ENCODE data around the gene EMILIN2. TPM values are rescaled to one million over a fixed set of nuclear protein-coding genes. Genes with fewer than 3 reads are reported as not detected.

Gene EMILIN2
- total RNA-seq, 5 donors from 2014 or later (not counting 1 experiment from before 2014, with no cell fraction given): 3.3 to 19.2 (median 15.0) TPM

DNA sequence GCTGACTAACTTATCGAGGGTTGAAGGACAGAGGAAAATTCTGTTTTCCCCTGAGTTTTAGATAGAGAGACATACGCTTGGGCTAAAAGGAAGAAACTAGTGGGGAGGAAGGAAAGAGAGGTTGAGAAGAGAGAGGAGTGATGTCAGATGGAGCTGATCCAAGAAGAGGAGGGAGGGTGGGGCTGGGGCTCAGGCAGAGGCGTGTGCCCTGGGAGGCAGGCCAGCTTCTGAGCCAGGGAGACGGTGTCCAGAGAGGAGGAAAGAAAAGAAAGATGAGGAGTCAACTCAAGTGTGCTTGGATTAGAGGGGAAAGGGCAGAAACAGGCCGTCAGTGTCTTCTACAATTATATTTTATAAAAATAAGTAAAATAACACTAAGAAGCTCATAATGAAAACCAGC is 56.2 kb downstream of the EMILIN2 start:
- H3K36me3 Mint-ChIP-seq: no peaks in the 10 kb centered on the region
- peaks cover 17 to 22% (median 19%) of the 10 kb centered on the region in 3 donors for H3K4me1 Mint-ChIP-seq
- no peaks in the 10 kb centered on the region for H3K27me3 Mint-ChIP-seq
- no peaks in the 10 kb centered on the region for H3K9me3 Mint-ChIP-seq
- no peaks in the 10 kb centered on the region for H3K9me3 ChIP-seq
- no peak overlapping the region for H3K4me3 Mint-ChIP-seq
- H3K27me3 ChIP-seq (replicated peaks in 1 of 2; ENCODE audit: control insufficient read depth in 2 of 2, extremely low read depth in 1 of 2, insufficient read depth in 2 of 2, low read length in 1 of 2): no peaks in the 10 kb centered on the region
- H3K4me3 ChIP-seq (ENCODE audit: control insufficient read depth in 1 of 2, extremely low read depth in 1 of 2, low read length in 1 of 2): no peak overlapping the region
- ATAC-seq (replicated peaks in 1 of 4) (no peak), DNase-seq (no peak)
- peaks cover 7 to 20% of the 10 kb centered on the region in 2 experiments for H3K4me1 ChIP-seq (ENCODE audit: control insufficient read depth in 1 of 2, extremely low read depth in 1 of 2, insufficient read depth in 2 of 2, low read length in 2 of 2)
- WGBS (ENCODE audit: insufficient coverage): 81% methylated on average over 3 of the region's 5 CpGs
- H3K27ac ChIP-seq (ENCODE audit: low read length): no peak overlapping the region
- H3K27ac Mint-ChIP-seq: no peak overlapping the region
- ChIA-PET CTCF (interaction anchor here in 1 of 2 donors (1.1 kb wide), 1 partner anchor 12 kb away, joined by 5 read pairs; no protein-coding TSS in a partner anchor), POLR2A (interaction anchor here in 1 of 2 donors (0.6 kb wide), 1 partner anchor 41 kb away, joined by 10 read pairs; no protein-coding TSS in a partner anchor)
- no peaks in the 10 kb centered on the region for H3K36me3 ChIP-seq (ENCODE audit: control insufficient read depth in 2 of 2, extremely low read depth in 1 of 2, insufficient read depth in 1 of 2, low read length in 1 of 2)

DNA sequence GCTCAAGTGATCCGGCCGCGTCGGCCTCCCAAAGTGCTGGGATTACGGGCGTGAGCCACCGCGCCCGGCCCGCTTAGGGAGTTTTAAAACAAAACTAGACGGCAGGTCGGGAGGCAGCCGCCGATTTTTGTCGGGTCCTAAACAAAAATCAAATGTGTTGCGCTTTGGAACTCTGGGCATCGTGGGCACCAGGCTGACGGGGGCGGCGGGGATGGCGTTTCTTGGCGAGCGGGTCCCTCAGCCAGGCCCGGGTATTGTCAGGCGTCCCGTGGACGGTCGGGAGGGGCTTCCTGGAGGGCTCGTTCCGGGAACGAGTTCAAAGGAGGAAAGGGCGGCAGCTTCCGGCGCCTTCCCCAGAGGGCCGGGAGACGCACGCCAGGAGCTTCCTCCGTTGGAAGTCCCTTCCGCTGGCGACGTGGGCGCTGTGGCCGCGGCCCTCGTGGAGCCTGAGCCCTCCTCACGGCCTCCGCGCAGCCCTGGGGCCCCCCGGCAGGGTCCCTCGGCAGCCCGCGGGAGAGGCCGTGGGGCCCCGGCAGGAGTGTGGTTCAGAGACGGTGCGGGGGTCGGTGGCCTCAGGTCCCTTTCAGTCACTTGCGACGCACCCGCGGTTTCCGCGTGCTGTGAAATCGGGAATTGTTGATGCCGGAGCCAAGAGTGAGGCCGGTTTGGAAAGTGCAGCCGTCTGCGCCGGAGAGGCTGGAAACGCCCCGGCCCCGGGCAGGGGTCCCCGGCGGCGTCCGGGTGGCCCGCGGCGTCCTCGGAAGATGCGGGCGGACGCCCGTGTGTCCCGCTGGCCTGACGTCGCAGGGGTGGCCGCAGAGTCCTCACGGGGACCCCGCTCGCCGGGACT is 59.3 kb downstream of the EMILIN2 start:
- WGBS (ENCODE audit: insufficient coverage): 8% methylated on average over 92 of the region's 92 CpGs
- Mint-ChIP-seq H3K36me3 (peaks cover 4% of the 10 kb centered on the region), H3K4me1 (peaks cover 19 to 23% (median 21%) of the 10 kb centered on the region in 3 donors), H3K27me3 (no peaks in the 10 kb centered on the region), H3K27ac (peak overlapping the region; percentile 78), H3K9me3 (no peaks in the 10 kb centered on the region), H3K4me3 (peak overlapping the region; percentile 78 to 80 (median 78))
- Histone ChIP-seq H3K4me3 (ENCODE audit: control insufficient read depth in 1 of 2, extremely low read depth in 1 of 2, low read length in 1 of 2) (peak overlapping the region; percentile 66 to 74), H3K36me3 (ENCODE audit: control insufficient read depth in 2 of 2, extremely low read depth in 1 of 2, insufficient read depth in 1 of 2, low read length in 1 of 2) (peaks cover 6% of the 10 kb centered on the region in 2 donors), H3K27ac (ENCODE audit: low read length) (peak overlapping the region; percentile 43), H3K4me1 (ENCODE audit: control insufficient read depth in 1 of 2, extremely low read depth in 1 of 2, insufficient read depth in 2 of 2, low read length in 2 of 2) (peaks cover 5 to 18% of the 10 kb centered on the region in 2 experiments), H3K27me3 (replicated peaks in 1 of 2; ENCODE audit: control insufficient read depth in 2 of 2, extremely low read depth in 1 of 2, insufficient read depth in 2 of 2, low read length in 1 of 2) (no peaks in the 10 kb centered on the region), H3K9me3 (no peaks in the 10 kb centered on the region)
- DNase-seq: peak in 13 of 35 experiments; percentile 5 to 55 (median 25)
- ATAC-seq (replicated peaks in 1 of 4): peak; percentile 34 to 52 (median 42)
- ChIA-PET CTCF (interaction anchor here (0.6 kb wide), 2 partner anchors 20 to 70 kb away, joined by 3 to 5 read pairs; no protein-coding TSS in a partner anchor), POLR2A (interaction anchor here in 1 of 2 donors (0.6 kb wide), 1 partner anchor 561 kb away, joined by 3 read pairs; no protein-coding TSS in a partner anchor)

DNA sequence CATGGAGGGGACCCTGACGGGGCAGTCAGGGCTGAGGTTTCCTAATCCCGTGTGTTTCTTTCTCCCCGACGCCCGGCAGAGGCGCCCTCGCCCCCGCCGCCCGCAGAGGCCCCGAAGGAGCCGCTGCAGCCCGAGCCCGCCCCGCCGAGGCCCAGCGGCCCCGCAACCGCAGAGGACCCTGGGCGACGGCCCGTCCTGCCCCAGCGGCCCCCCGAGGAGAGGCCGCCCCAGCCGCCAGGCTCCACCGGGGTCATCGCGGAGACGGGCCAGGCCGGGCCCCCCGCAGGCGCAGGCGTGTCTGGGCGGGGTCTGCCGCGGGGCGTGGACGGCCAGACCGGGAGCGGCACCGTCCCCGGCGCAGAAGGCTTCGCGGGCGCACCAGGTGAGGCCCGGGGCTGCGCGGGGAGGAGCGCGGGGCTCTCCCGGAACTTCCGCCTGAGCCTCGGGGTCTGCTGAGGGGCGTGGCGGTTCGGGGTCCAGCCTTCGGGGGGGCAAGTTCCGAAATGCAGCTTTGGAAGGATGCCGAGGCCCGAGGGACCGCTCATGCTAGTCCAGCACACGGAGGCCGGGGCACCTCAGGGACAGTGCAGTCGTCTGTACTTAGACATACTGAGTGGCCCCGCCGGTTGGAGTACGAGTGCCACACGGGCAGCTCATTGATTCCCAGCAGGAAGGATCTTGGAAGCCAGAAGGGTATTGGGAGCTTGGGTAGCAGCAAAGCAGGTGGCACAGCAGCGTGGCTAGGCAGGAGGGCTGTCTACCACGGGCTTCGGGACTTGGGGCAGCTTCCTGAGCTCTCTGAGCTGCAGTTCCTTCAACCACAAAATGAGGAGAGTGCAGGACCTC is 60.1 kb downstream of the EMILIN2 start:
- Mint-ChIP-seq H3K27me3 (no peaks in the 10 kb centered on the region), H3K9me3 (no peaks in the 10 kb centered on the region), H3K27ac (peak overlapping the region; percentile 78 to 89), H3K4me3 (peak overlapping the region; percentile 75 to 81 (median 78)), H3K36me3 (peaks cover 4% of the 10 kb centered on the region), H3K4me1 (peaks cover 20 to 23% (median 21%) of the 10 kb centered on the region in 3 donors)
- DNase-seq: peak in 26 of 35 experiments; percentile 15 to 64 (median 34)
- Histone ChIP-seq H3K4me1 (ENCODE audit: control insufficient read depth in 1 of 2, extremely low read depth in 1 of 2, insufficient read depth in 2 of 2, low read length in 2 of 2) (peaks cover 5 to 18% of the 10 kb centered on the region in 2 experiments), H3K4me3 (ENCODE audit: control insufficient read depth in 1 of 2, extremely low read depth in 1 of 2, low read length in 1 of 2) (peak overlapping the region; percentile 66 to 74), H3K27ac (ENCODE audit: low read length) (peak overlapping the region; percentile 78), H3K9me3 (no peaks in the 10 kb centered on the region), H3K36me3 (ENCODE audit: control insufficient read depth in 2 of 2, extremely low read depth in 1 of 2, insufficient read depth in 1 of 2, low read length in 1 of 2) (peaks cover 6% of the 10 kb centered on the region in 2 donors), H3K27me3 (replicated peaks in 1 of 2; ENCODE audit: control insufficient read depth in 2 of 2, extremely low read depth in 1 of 2, insufficient read depth in 2 of 2, low read length in 1 of 2) (no peaks in the 10 kb centered on the region)
- 2% methylated on average over 71 of the region's 73 CpGs for whole genome bisulfite sequencing (ENCODE audit: insufficient coverage)
- ChIA-PET POLR2A (interaction anchor here in 1 of 2 donors (1.0 kb wide), 1 partner anchor 139 kb away, joined by 3 read pairs; no protein-coding TSS in a partner anchor), CTCF (interaction anchor here (0.5 to 0.6 kb wide), 2 partner anchors 71 to 287 kb away, joined by 3 read pairs; no protein-coding TSS in a partner anchor)
- ATAC-seq (replicated peaks in 1 of 4): peak; percentile 70 to 73 (median 71)

DNA sequence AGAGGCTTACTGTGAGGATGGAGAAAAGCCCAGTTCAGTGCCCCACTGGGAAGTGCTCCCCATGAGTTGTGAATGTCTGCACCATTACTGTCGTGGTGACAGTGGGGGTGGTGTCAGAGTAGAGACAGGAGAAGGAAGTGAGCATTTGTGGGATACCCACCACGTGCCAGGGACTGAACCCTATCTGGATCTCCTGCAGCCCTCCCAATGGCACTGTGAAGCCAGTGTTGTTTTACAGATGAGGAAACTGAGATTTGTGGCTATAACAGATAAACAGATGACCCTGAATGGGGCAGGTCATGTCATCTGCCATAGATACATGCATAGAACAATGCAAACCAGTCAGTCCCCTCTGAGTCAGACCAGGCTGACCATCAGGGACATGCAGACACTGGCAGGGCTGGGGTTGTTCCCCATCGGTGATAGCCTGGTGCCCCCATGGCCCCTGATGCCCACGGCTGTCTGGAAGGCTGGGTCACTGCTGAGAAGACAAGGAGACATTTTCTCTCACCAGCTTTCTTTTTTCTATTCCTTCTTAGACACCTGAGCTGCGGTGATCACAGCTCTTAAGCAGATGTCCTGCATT is 60.8 kb downstream of the EMILIN2 start:
- Mint-ChIP-seq H3K27ac (peak overlapping the region; percentile 78 to 89), H3K4me1 (peaks cover 20 to 23% (median 21%) of the 10 kb centered on the region in 3 donors)
- H3K27ac ChIP-seq (ENCODE audit: low read length): peak overlapping the region; percentile 78

DNA sequence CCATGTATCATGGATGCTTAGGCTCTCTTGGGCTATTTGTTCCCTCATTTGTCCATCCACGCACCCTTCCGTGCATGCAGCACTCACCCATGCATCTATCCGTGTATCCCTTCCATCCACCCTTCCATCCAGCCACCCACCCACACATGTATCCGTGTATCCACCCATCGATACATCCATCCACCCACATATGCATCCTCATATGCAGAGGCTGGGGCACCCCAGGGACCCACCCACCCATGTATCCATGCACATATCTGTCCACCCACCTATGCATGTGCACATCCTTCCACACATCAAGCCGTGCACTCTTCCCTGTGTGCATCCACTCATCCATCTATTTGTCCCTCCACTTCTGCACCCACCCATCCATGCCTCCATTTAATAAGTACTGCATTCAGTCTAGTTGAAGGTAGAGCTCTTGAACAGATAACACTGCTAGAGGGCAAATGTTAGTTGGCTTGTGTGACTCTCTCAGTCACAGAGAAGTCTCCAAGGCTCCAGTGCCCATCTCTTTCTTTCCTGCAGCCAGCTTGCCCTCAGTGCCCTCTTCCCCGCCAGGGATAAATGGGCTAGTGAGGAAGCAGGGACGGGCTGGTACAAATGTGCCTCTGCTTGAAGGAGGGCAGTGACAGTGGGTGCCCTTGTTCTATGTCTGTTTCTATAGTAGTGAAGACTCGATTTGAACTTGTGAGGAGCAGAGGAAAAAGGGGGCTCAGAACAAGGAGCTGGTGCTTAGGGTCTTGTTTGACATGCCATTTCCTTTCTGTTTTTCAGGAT is 61.5 kb downstream of the EMILIN2 start:
- Mint-ChIP-seq H3K36me3 (peaks cover 4% of the 10 kb centered on the region), H3K27me3 (no peaks in the 10 kb centered on the region), H3K4me3 (peak overlapping the region; percentile 53 to 73 (median 59)), H3K4me1 (peaks cover 20 to 23% (median 21%) of the 10 kb centered on the region in 3 donors), H3K27ac (peak overlapping the region; percentile 78 to 89), H3K9me3 (no peaks in the 10 kb centered on the region)
- DNase-seq: no peak
- Histone ChIP-seq H3K27ac (ENCODE audit: low read length) (no peak overlapping the region), H3K36me3 (ENCODE audit: control insufficient read depth in 2 of 2, extremely low read depth in 1 of 2, insufficient read depth in 1 of 2, low read length in 1 of 2) (peaks cover 6 to 14% of the 10 kb centered on the region in 2 donors), H3K27me3 (replicated peaks in 1 of 2; ENCODE audit: control insufficient read depth in 2 of 2, extremely low read depth in 1 of 2, insufficient read depth in 2 of 2, low read length in 1 of 2) (no peaks in the 10 kb centered on the region), H3K4me3 (ENCODE audit: control insufficient read depth in 1 of 2, extremely low read depth in 1 of 2, low read length in 1 of 2) (no peak overlapping the region), H3K4me1 (ENCODE audit: control insufficient read depth in 1 of 2, extremely low read depth in 1 of 2, insufficient read depth in 2 of 2, low read length in 2 of 2) (peaks cover 5 to 18% of the 10 kb centered on the region in 2 experiments), H3K9me3 (no peaks in the 10 kb centered on the region)
- 93% methylated on average over 7 of the region's 9 CpGs for WGBS (ENCODE audit: insufficient coverage)
- POLR2A ChIA-PET: interaction anchor here in 1 of 2 donors (1.0 kb wide), 1 partner anchor 9 kb away, joined by 3 read pairs; no protein-coding TSS in a partner anchor
- ATAC-seq (replicated peaks in 1 of 4): no peak
- CTCF ChIA-PET: no interaction called here

More for the DNA sequence above, 60.8 kb downstream of the EMILIN2 start:
- ChIA-PET CTCF (no interaction called here), POLR2A (interaction anchor here in 1 of 2 donors (1.0 kb wide), 1 partner anchor 139 kb away, joined by 3 read pairs; no protein-coding TSS in a partner anchor)
- peak in 1 of 4 experiments; percentile 7 for ATAC-seq (replicated peaks in 1 of 4)
- Histone ChIP-seq H3K4me3 (ENCODE audit: control insufficient read depth in 1 of 2, extremely low read depth in 1 of 2, low read length in 1 of 2) (peak overlapping the region; percentile 56 to 74), H3K4me1 (ENCODE audit: control insufficient read depth in 1 of 2, extremely low read depth in 1 of 2, insufficient read depth in 2 of 2, low read length in 2 of 2) (peaks cover 5 to 18% of the 10 kb centered on the region in 2 experiments), H3K9me3 (no peaks in the 10 kb centered on the region), H3K36me3 (ENCODE audit: control insufficient read depth in 2 of 2, extremely low read depth in 1 of 2, insufficient read depth in 1 of 2, low read length in 1 of 2) (peaks cover 6 to 10% of the 10 kb centered on the region in 2 donors), H3K27me3 (replicated peaks in 1 of 2; ENCODE audit: control insufficient read depth in 2 of 2, extremely low read depth in 1 of 2, insufficient read depth in 2 of 2, low read length in 1 of 2) (no peaks in the 10 kb centered on the region)
- no peaks in the 10 kb centered on the region for H3K27me3 Mint-ChIP-seq
- H3K36me3 Mint-ChIP-seq: peaks cover 4% of the 10 kb centered on the region
- peak overlapping the region; percentile 73 to 81 (median 75) for H3K4me3 Mint-ChIP-seq
- 50% methylated on average over 3 of the region's 5 CpGs for WGBS (ENCODE audit: insufficient coverage)
- H3K9me3 Mint-ChIP-seq: no peaks in the 10 kb centered on the region
- DNase-seq: peak in 2 of 35 experiments; percentile 11 to 16
